ENCODE data around the gene XRCC1.

The XRCC1 gene

GRCh38 chr19:43569657-43570056, 5.7 kb downstream of the XRCC1 start:
- Histone ChIP-seq H3K27ac (no peak overlapping the region), H3K27me3 (no peaks in the 10 kb centered on the region), H3K4me3 (no peak overlapping the region), H3K36me3 (peaks cover 0 to 21% (median 4%) of the 10 kb centered on the region in 3 donors), H3K4me1 (peaks cover 0 to 7% (median 4%) of the 10 kb centered on the region in 4 donors), H3K9me3 (no peaks in the 10 kb centered on the region)
- no peak for DNase-seq
- intact Hi-C loops (cut with DNase I; ENCODE audit: low total_unique reads): no loop called here
- TF ChIP-seq CTCF (IDR thresholded peaks at IDR 0.05): no peak

GRCh38 chr19:43564800-43565199, 10.5 kb downstream of the XRCC1 start:
- no peak for TF ChIP-seq CTCF (IDR thresholded peaks at IDR 0.05)
- Histone ChIP-seq H3K36me3 (peaks cover 1 to 20% (median 18%) of the 10 kb centered on the region in 3 donors), H3K4me3 (no peak overlapping the region), H3K4me1 (peaks cover 0 to 19% (median 11%) of the 10 kb centered on the region in 4 donors), H3K27me3 (no peaks in the 10 kb centered on the region), H3K27ac (no peak overlapping the region), H3K9me3 (no peaks in the 10 kb centered on the region)
- DNase-seq: no peak
- intact Hi-C loops (cut with DNase I; ENCODE audit: low total_unique reads): no loop called here

GRCh38 chr19:43563816-43564457, 11.4 kb downstream of the XRCC1 start:
- DNase-seq: no peak
- no peak overlapping the region for H3K4me3 ChIP-seq
- H3K36me3 ChIP-seq: peaks cover 6 to 27% (median 21%) of the 10 kb centered on the region in 3 donors
- intact Hi-C loops (cut with DNase I; ENCODE audit: low total_unique reads): no loop called here
- peak overlapping the region in 1 of 2 donors; percentile 50 for H3K27ac ChIP-seq
- H3K9me3 ChIP-seq: no peaks in the 10 kb centered on the region
- H3K27me3 ChIP-seq: no peaks in the 10 kb centered on the region
- TF ChIP-seq CTCF (IDR thresholded peaks at IDR 0.05): no peak
- H3K4me1 ChIP-seq: peaks cover 0 to 19% (median 11%) of the 10 kb centered on the region in 4 donors

GRCh38 chr19:43562698-43563241, 12.6 kb downstream of the XRCC1 start:
- intact Hi-C loops (cut with DNase I; ENCODE audit: low total_unique reads): no loop called here
- no peak for TF ChIP-seq CTCF (IDR thresholded peaks at IDR 0.05)
- Histone ChIP-seq H3K27me3 (no peaks in the 10 kb centered on the region), H3K9me3 (no peaks in the 10 kb centered on the region), H3K4me3 (no peak overlapping the region), H3K27ac (peak overlapping the region; percentile 54 to 55), H3K4me1 (peaks cover 0 to 19% (median 11%) of the 10 kb centered on the region in 4 donors), H3K36me3 (peaks cover 18 to 37% (median 30%) of the 10 kb centered on the region in 3 donors)
- DNase-seq: peak; percentile 82 to 89

GRCh38 chr19:43562226-43562697, 13.1 kb downstream of the XRCC1 start:
- no peak overlapping the region for H3K4me3 ChIP-seq
- peak overlapping the region; percentile 54 to 55 for H3K27ac ChIP-seq
- DNase-seq: no peak
- no peaks in the 10 kb centered on the region for H3K9me3 ChIP-seq
- no peaks in the 10 kb centered on the region for H3K27me3 ChIP-seq
- H3K4me1 ChIP-seq: peaks cover 0 to 19% (median 11%) of the 10 kb centered on the region in 4 donors
- TF ChIP-seq CTCF (IDR thresholded peaks at IDR 0.05): no peak
- intact Hi-C loops (cut with DNase I; ENCODE audit: low total_unique reads): no loop called here
- H3K36me3 ChIP-seq: peaks cover 18 to 39% (median 30%) of the 10 kb centered on the region in 3 donors
